T-helper 2 cell treated with Interferon-gamma antibody and Interleukin-4, amounts not matched to agents 5 μg/mL and 100 μg/mL, for 36 hours (primary cell): ENCODE measurements around the gene FYTTD1.

Experiments
- DNase-seq: peaks from one replicate; pipeline ENCODE4 v3.0.0; 2021; ENCODE audit warnings: low spot score
- H3K27ac Mint-ChIP-seq: one replicate; pipeline ENCODE4 v1.8.0; 2021; ENCODE audit warnings: mild to moderate bottlenecking, mixed read lengths
- H3K27me3 Mint-ChIP-seq: one replicate; pipeline ENCODE4 v1.8.0; 2021; ENCODE audit warnings: low read depth, mixed read lengths
- H3K36me3 Mint-ChIP-seq: one replicate; pipeline ENCODE4 v1.8.0; 2021; ENCODE audit warnings: low read depth, mixed read lengths
- H3K4me1 Mint-ChIP-seq: one replicate; pipeline ENCODE4 v1.8.0; 2021; ENCODE audit warnings: low read depth, mixed read lengths
- H3K4me3 Mint-ChIP-seq: one replicate; pipeline ENCODE4 v1.8.0; 2022; ENCODE audit warnings: mild to moderate bottlenecking, moderate library complexity, mixed read lengths
- H3K9me3 Mint-ChIP-seq: one replicate; pipeline ENCODE4 v1.8.0; 2021; ENCODE audit warnings: mixed read lengths

The FYTTD1 gene

GRCh38 chr3:197749315-197749600, 425 bp upstream of the FYTTD1 start:
- DNase-seq, result no peak
- Mint-ChIP-seq H3K27ac (peak overlapping the region; percentile 91), H3K27me3 (no peaks in the 10 kb centered on the region), H3K4me3 (peak overlapping the region; percentile 94), H3K36me3 (no peaks in the 10 kb centered on the region), H3K9me3 (peaks cover 4% of the 10 kb centered on the region), H3K4me1 (peaks cover 27% of the 10 kb centered on the region)

DNA sequence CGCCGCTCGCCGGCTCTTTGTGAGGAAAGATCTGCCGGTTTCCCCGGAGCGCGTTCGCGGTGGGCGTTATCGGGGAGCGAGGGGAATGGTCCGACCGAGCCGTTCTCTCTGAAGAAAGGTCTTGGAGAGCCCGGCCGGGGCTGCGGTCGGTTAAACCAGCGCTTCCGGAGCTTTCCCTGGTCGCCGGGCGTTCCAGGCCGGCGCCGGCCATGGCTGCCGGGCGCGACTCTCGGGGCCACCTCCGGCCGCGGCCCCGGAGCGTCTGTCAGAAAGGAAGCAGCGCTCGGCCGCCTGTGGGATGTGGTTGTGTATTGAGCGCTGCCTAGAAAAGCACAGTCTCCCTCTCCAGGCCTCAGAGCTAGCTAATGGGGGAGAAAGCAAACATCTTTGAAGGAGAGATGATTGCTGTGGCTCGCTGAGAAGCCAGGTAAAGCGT, 731 bp downstream of the FYTTD1 start:
- Mint-ChIP-seq H3K36me3 (no peaks in the 10 kb centered on the region), H3K4me1 (peaks cover 30% of the 10 kb centered on the region)
- DNase-seq, result peak; percentile 64

GRCh38 chr3:197750858-197751737, 1.4 kb downstream of the FYTTD1 start:
- H3K4me3 Mint-ChIP-seq, result peak overlapping the region; percentile 90
- no peaks in the 10 kb centered on the region for H3K27me3 Mint-ChIP-seq
- H3K27ac Mint-ChIP-seq, result peak overlapping the region; percentile 82
- no peaks in the 10 kb centered on the region for H3K9me3 Mint-ChIP-seq
- peaks cover 32% of the 10 kb centered on the region for H3K4me1 Mint-ChIP-seq
- no peaks in the 10 kb centered on the region for H3K36me3 Mint-ChIP-seq
- DNase-seq, result peak; percentile 23

More for the DNA sequence above, 731 bp downstream of the FYTTD1 start:
- H3K9me3 Mint-ChIP-seq, result no peaks in the 10 kb centered on the region
- peak overlapping the region; percentile 82 for H3K27ac Mint-ChIP-seq
- H3K27me3 Mint-ChIP-seq, result no peaks in the 10 kb centered on the region
- H3K4me3 Mint-ChIP-seq, result peak overlapping the region; percentile 90

DNA sequence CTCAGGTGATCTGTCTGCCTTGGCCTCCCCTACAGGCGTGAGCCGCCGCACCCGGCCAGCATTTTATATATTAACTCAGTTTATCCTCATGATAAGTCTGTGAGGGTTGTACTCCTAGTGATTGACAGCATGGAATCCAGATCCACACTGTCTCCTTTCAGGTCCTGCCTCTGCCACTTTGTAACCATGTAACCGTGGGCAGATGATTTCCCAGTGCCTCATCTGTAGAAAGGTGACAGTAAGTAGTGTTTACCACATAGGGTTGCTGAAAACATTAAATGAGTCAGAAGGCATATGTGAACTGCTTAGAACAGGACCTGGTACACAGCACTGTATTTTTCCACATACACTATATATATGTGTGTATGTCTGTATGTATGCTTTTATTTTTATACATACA, 2.4 kb downstream of the FYTTD1 start:
- H3K4me1 Mint-ChIP-seq, result peaks cover 35% of the 10 kb centered on the region
- no peak overlapping the region for H3K27ac Mint-ChIP-seq
- H3K27me3 Mint-ChIP-seq, result no peaks in the 10 kb centered on the region
- H3K4me3 Mint-ChIP-seq, result peak overlapping the region; percentile 86
- peak; percentile 65 for DNase-seq
- no peaks in the 10 kb centered on the region for H3K9me3 Mint-ChIP-seq
- no peaks in the 10 kb centered on the region for H3K36me3 Mint-ChIP-seq

DNA sequence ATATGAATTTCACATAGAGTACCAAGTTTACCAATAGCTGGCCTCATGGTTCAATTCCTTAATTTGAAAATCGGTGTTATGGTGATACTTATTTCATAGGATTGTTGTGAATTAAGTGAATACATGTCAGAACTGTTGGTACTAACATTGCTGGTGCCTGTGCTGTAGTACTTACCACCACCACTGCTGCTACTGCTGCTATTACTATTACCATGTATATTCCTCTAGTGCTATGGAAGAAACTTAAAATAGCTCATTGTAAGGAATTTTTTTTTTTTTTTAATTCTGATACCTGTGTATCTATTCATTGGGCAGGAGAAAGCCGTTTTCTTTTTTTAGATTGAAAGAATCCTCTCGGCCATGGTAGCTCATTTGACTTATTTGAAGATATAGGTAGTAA, 3.6 kb downstream of the FYTTD1 start:
- Mint-ChIP-seq H3K4me1 (peaks cover 35% of the 10 kb centered on the region), H3K36me3 (no peaks in the 10 kb centered on the region), H3K4me3 (peak overlapping the region; percentile 56), H3K9me3 (no peaks in the 10 kb centered on the region), H3K27ac (no peak overlapping the region), H3K27me3 (no peaks in the 10 kb centered on the region)
- DNase-seq, result no peak

- H3K4me3 Mint-ChIP-seq, result no peak overlapping the region
- DNase-seq, result no peak
- H3K27me3 Mint-ChIP-seq, result no peaks in the 10 kb centered on the region
- no peaks in the 10 kb centered on the region for H3K36me3 Mint-ChIP-seq
- peaks cover 24% of the 10 kb centered on the region for H3K4me1 Mint-ChIP-seq
- no peak overlapping the region for H3K27ac Mint-ChIP-seq
- no peaks in the 10 kb centered on the region for H3K9me3 Mint-ChIP-seq
Observed at GRCh38 chr3:197756704-197757103, 7.0 kb downstream of the FYTTD1 start.

GRCh38 chr3:197758512-197758911, 8.8 kb downstream of the FYTTD1 start:
- H3K4me1 Mint-ChIP-seq, result peaks cover 9% of the 10 kb centered on the region
- H3K9me3 Mint-ChIP-seq, result no peaks in the 10 kb centered on the region
- no peak overlapping the region for H3K27ac Mint-ChIP-seq
- H3K27me3 Mint-ChIP-seq, result no peaks in the 10 kb centered on the region
- H3K4me3 Mint-ChIP-seq, result no peak overlapping the region
- no peaks in the 10 kb centered on the region for H3K36me3 Mint-ChIP-seq
- DNase-seq, result no peak

- Mint-ChIP-seq H3K9me3 (no peaks in the 10 kb centered on the region), H3K27me3 (no peaks in the 10 kb centered on the region), H3K36me3 (peaks cover 5% of the 10 kb centered on the region), H3K27ac (no peak overlapping the region), H3K4me3 (no peak overlapping the region), H3K4me1 (no peaks in the 10 kb centered on the region)
- DNase-seq, result no peak
Observed at GRCh38 chr3:197761784-197762183, 12.1 kb downstream of the FYTTD1 start.

DNA sequence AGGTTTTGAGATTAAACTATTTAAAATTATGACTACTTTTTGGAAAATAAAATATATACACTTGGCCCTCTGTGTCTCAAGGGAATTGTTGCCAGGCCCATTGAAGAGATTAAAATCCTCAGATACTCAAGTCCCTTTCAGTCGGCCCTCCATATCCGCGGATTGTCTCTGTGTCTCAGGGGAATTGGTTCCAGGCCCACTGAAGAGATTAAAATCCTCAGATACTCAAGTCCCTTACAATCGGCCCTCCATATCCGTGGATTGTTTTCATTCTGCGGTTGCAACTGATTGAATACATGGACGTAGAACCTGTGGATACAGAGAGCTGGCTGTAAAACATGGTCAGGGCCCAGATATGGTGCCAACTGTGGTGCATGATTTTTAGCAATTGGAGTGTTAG, 25.6 kb downstream of the FYTTD1 start:
- Mint-ChIP-seq H3K27ac (no peak overlapping the region), H3K4me1 (no peaks in the 10 kb centered on the region), H3K27me3 (no peaks in the 10 kb centered on the region), H3K9me3 (no peaks in the 10 kb centered on the region), H3K36me3 (peaks cover 42% of the 10 kb centered on the region), H3K4me3 (no peak overlapping the region)
- no peak for DNase-seq

- no peak for DNase-seq
- H3K4me1 Mint-ChIP-seq, result no peaks in the 10 kb centered on the region
- H3K27ac Mint-ChIP-seq, result no peak overlapping the region
- peaks cover 35% of the 10 kb centered on the region for H3K36me3 Mint-ChIP-seq
- H3K27me3 Mint-ChIP-seq, result no peaks in the 10 kb centered on the region
- no peak overlapping the region for H3K4me3 Mint-ChIP-seq
- no peaks in the 10 kb centered on the region for H3K9me3 Mint-ChIP-seq
Observed at GRCh38 chr3:197782230-197782629, 32.5 kb downstream of the FYTTD1 start.

GRCh38 chr3:197784019-197784585, 34.4 kb downstream of the FYTTD1 start:
- Mint-ChIP-seq H3K9me3 (no peaks in the 10 kb centered on the region), H3K4me1 (no peaks in the 10 kb centered on the region), H3K4me3 (no peak overlapping the region), H3K27me3 (no peaks in the 10 kb centered on the region), H3K36me3 (peaks cover 27% of the 10 kb centered on the region), H3K27ac (no peak overlapping the region)
- DNase-seq, result no peak

- no peak for DNase-seq
- H3K9me3 Mint-ChIP-seq, result no peaks in the 10 kb centered on the region
- peaks cover 11% of the 10 kb centered on the region for H3K36me3 Mint-ChIP-seq
- H3K4me3 Mint-ChIP-seq, result no peak overlapping the region
- H3K4me1 Mint-ChIP-seq, result peaks cover 10% of the 10 kb centered on the region
- no peaks in the 10 kb centered on the region for H3K27me3 Mint-ChIP-seq
- H3K27ac Mint-ChIP-seq, result no peak overlapping the region
Observed at GRCh38 chr3:197787412-197787811, 37.7 kb downstream of the FYTTD1 start.

GRCh38 chr3:197789309-197789708, 39.6 kb downstream of the FYTTD1 start:
- Mint-ChIP-seq H3K9me3 (no peaks in the 10 kb centered on the region), H3K4me3 (no peak overlapping the region), H3K36me3 (peaks cover 11% of the 10 kb centered on the region), H3K27ac (no peak overlapping the region), H3K27me3 (no peaks in the 10 kb centered on the region), H3K4me1 (peaks cover 21% of the 10 kb centered on the region)
- no peak for DNase-seq

DNA sequence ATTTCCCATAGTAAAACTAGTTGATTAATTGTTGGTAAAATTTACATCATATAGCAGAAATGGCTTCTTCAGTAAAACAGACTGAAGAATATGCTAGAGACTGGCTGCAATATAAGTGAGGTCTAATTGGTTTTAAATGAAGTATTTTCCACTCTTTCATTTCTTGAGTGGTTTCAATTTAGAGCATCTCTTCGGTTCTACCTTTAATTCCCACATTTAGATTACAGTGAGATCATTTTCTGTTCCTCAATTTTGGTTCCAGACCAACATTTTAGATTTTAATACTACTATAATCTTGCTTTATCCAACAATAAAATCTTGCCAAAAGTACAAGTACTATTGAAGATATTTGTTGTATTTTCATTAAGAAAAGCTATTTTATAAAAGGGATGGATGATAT, 40.4 kb downstream of the FYTTD1 start:
- no peak for DNase-seq
- Mint-ChIP-seq H3K4me3 (peak overlapping the region; percentile 95), H3K36me3 (peaks cover 11% of the 10 kb centered on the region), H3K9me3 (no peaks in the 10 kb centered on the region), H3K27me3 (no peaks in the 10 kb centered on the region), H3K27ac (peak overlapping the region; percentile 99), H3K4me1 (peaks cover 23% of the 10 kb centered on the region)
